GM21528 (cell line): ENCODE data around the gene DZIP1L.

Experiments used
- ATAC-seq: cut with Tn5 transposase; IDR thresholded peaks from one replicate; pipeline ENCODE4 v1.9.1; 2021; ENCODE audit warnings: mild to moderate bottlenecking, moderate library complexity; ENCODE audit not compliant: unreplicated experiment, low FRiP score

DZIP1L gene

GRCh38 chr3:138043266-138044029 is 72.0 kb downstream of the DZIP1L start:
- ATAC-seq, result no peak

- ATAC-seq, result no peak
Observed at GRCh38 chr3:138042043-138042442, 73.4 kb downstream of the DZIP1L start.

GRCh38 chr3:138038725-138039462 is 76.5 kb downstream of the DZIP1L start:
- ATAC-seq, result no peak

- ATAC-seq, result no peak
Observed at GRCh38 chr3:138036572-138036971, 78.8 kb downstream of the DZIP1L start.

- no peak for ATAC-seq
Observed at GRCh38 chr3:138034918-138035317, 80.5 kb downstream of the DZIP1L start.

GRCh38 chr3:138033202-138033691 is 82.2 kb downstream of the DZIP1L start:
- no peak for ATAC-seq

- ATAC-seq, result peak; percentile 50
Observed at GRCh38 chr3:138032567-138032966, 82.8 kb downstream of the DZIP1L start.

- ATAC-seq, result no peak
Observed at GRCh38 chr3:138031536-138031935, 83.9 kb downstream of the DZIP1L start.

- ATAC-seq, result no peak
Observed at GRCh38 chr3:138030734-138031280, 84.6 kb downstream of the DZIP1L start.

- no peak for ATAC-seq
Observed at GRCh38 chr3:138027821-138028220, 87.6 kb downstream of the DZIP1L start.

- no peak for ATAC-seq
Observed at GRCh38 chr3:138025553-138025952, 89.9 kb downstream of the DZIP1L start.

GRCh38 chr3:138023754-138024153 is 91.7 kb downstream of the DZIP1L start:
- no peak for ATAC-seq

GRCh38 chr3:138019281-138020069 is 95.9 kb downstream of the DZIP1L start:
- no peak for ATAC-seq

GRCh38 chr3:138016065-138016464 is 99.3 kb downstream of the DZIP1L start:
- no peak for ATAC-seq

- ATAC-seq, result no peak
Observed at GRCh38 chr3:138012526-138012925, 102.9 kb downstream of the DZIP1L start.
